Glomerular visceral epithelial cell (primary cell): ENCODE results near the gene NGF.

Experiments
- DNase-seq: peaks from one replicate; pipeline ENCODE4 v3.0.0-alpha.2; 2016; ENCODE audit errors: extremely low spot score

NGF gene

GRCh38 chr1:115239148-115239422, 99.0 kb downstream of the NGF start:
- no peak for DNase-seq

DNA sequence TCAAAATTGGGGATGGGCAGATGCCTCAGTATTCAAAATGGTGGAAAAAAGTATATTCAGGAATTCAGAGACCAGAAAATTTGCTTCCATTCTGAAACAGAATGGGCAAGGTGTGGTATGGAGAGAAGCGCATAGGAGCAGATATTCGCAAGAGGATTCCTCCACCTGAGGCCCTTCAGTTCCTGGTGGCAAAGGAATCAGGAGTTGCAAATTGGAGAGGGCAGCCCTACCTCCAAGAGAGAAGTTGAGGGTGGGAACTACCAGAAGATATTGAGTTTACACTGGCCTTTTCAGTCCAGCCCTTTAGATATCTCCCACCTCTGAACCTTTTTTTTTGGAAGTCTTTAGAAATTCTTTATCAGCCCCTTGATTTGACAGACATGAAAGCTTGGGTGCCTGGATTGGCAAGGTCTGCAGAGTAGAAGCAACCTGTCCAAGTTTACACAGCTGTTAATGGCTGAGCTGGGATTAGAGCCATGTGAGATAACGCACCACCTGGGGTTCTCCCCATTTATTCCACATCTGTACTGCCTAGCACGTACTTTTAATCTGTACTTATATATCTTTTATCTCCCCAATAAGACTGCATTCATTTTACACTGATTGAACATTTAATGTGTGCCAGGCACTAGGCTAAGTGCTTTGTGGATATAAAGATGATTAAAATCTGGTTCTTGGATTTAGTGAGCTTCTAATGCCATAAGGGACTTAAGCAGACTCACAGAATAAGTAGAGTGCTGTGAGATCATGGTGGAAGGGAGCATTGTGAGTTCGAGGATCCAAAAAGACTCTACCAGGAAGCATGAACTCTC, 99.5 kb downstream of the NGF start:
- no peak for DNase-seq

DNA sequence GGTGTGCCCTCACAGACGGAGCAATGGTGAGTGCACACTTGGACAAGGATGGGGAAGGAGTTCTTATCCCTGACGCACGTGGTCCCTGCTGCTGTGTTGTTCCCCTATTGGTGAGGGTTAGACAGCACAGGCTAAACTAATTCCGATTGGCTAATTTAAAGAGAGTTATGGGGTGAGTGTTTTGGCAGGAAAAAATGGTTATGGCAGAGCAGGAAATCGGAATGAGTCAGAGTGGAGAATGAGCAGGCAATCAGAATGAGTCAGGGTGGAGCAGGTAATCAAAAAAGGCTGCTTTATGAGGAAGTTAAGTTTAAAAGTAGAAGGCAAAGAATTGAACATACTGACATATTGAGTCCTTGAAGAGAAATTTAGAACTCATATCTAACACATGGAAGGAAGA, 100.5 kb downstream of the NGF start:
- DNase-seq: no peak

DNA sequence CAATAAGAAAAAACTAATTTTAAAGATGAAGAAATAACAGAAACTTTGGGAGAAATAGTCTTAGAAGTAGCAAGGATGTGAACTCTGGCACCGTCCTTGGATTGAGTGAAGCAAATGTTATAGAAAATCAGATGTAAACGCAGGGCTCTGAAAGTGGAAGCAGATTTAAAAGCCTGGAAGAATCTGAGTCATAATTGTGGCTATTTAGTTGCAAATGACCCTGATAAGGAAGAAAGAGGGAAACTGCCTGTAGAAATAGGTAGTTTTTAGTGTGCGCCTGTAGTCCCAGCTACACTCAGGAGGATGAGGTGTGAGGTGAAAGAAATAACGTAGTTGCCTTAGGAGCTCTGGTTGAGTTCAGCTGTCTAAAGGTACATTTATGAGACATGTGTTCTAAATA, 101.0 kb downstream of the NGF start:
- DNase-seq: no peak
